ENCODE measurements around the gene RPL27. TPM values are rescaled to one million over a fixed set of nuclear protein-coding genes. Genes with fewer than 3 reads are reported as not detected.

The RPL27 gene
- total and polyA plus RNA-seq, 2 of the 8 experiments (the other 6 are each of a cell fraction or from before 2014, with no cell fraction given): 1,415 to 3,779 TPM

DNA sequence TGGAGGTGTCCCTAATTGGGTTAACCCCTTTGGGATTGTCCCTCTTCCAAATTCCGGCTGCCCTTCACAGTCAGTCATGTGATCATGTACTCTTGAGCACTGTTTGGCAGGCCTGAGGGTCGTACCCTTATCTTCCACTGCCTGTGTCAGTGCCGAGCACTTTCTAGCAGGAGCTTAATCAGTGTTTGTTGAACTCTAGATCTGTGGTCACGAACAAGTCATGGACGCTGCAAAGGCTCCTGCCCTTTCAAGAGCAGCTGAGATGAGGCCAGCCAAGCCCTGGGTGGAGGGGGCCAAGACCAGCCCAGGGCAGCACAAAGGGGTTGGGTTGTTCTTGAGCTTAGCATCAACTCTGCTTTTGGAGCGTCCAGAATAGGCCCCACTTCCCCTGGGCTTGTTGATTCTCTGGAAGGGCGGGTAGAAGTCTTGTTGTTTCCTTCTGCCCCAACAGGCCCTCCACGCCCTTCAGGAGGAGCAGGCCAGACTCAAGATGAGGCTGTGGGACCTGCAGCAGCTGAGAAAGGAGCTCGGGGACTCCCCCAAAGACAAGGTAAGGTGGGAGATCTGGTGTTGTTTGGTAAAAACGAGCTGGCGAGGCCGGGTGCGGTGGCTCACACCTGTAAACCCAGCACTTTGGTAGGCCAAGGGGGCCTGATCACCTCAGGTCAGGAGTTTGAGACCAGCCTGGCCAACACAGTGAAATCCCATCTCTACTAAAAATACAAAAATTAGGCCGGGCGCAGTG, 13.7 kb downstream of the RPL27 start:
- H2BK20ac ChIP-seq (ENCODE audit: low read length): no peak overlapping the region
- no peaks in the 10 kb centered on the region for H3K27me3 ChIP-seq (replicated peaks in 1 of 4; ENCODE audit: control insufficient read depth in 3 of 4, extremely low read depth in 1 of 4, insufficient read depth in 3 of 4, low read length in 3 of 4)
- no peak overlapping the region for H4K5ac ChIP-seq (ENCODE audit: insufficient read length, low read depth, low read length)
- no peak overlapping the region for H3K4me2 ChIP-seq (ENCODE audit: insufficient read depth in 1 of 2, low read depth in 2 of 2, low read length in 2 of 2)
- FAIRE-seq: no peak
- ChIA-PET CTCF (ENCODE audit: partially characterized antibody) (interaction anchor here (0.6 to 1.9 kb wide), 5 partner anchors 10 to 834 kb away, joined by 3 to 6 read pairs (median 3); partner anchors contain the start of genes RPL27 and VAT1), POLR2A (ENCODE audit: partially characterized antibody) (interaction anchor here (0.6 to 7.5 kb wide), 11 partner anchors 7 to 356 kb away, joined by 3 to 104 read pairs (median 3); partner anchors contain the start of genes IFI35, RPL27 and VAT1)
- H3K56ac ChIP-seq (replicated peaks; ENCODE audit: insufficient read length, low read depth, low read length): no peak overlapping the region
- H3K18ac ChIP-seq (ENCODE audit: extremely low read depth, low read length): no peak overlapping the region
- H3K9me3 ChIP-seq (ENCODE audit: insufficient read depth in 2 of 2, low read depth in 1 of 2, low read length in 1 of 2): no peaks in the 10 kb centered on the region
- WGBS, 2 experiments (ENCODE audit: extremely low coverage in 1 of 2, insufficient coverage in 1 of 2, insufficient read length in 1 of 2, insufficient replicate concordance in 2 of 2, low coverage in 1 of 2, low lambda C conversion rate in 2 of 2, missing lambda C conversion rate in 1 of 2): 92% methylated on average over 15 of the region's 15 CpGs; no CpG with 5 or more reads in 1 of the 2 experiments
- no peak overlapping the region for H3K4ac ChIP-seq (replicated peaks; ENCODE audit: insufficient read length, low read depth, low read length)
- no peak for DNase-seq (ENCODE audit: low read depth in 1 of 2, low spot score in 2 of 2)
- H2AK5ac ChIP-seq (ENCODE audit: low read depth, low read length): no peak overlapping the region
- H4K91ac ChIP-seq (replicated peaks; ENCODE audit: insufficient read length, low read length): no peak overlapping the region
- H2BK5ac ChIP-seq (ENCODE audit: low read depth, low read length): no peak overlapping the region
- no peak overlapping the region for H3K4me3 ChIP-seq (ENCODE audit: extremely low read depth in 1 of 4, insufficient read depth in 2 of 4, low read depth in 3 of 4, low read length in 4 of 4)
- no peak overlapping the region for H3K9ac ChIP-seq (replicated peaks in 1 of 4; ENCODE audit: extremely low read depth in 1 of 4, low read depth in 3 of 4, low read length in 3 of 4)
- peaks cover 0 to 20% (median 5%) of the 10 kb centered on the region in 4 experiments; a peak in 6 of 8 replicates for H3K36me3 ChIP-seq (ENCODE audit: control insufficient read depth in 2 of 4, insufficient read depth in 4 of 4, low read length in 3 of 4)
- no peaks in the 10 kb centered on the region; the same call in 1 of the 2 replicates for H3K23me2 ChIP-seq (ENCODE audit: low read depth, low read length)
- 0 out of 2 replicates have a peak, but pooled peaks cover 6% of the 10 kb centered on the region for H3K79me1 ChIP-seq (ENCODE audit: low read depth, low read length)
- H3K14ac ChIP-seq (ENCODE audit: insufficient read length): no peak overlapping the region
- H3K4me1 ChIP-seq (replicated peaks in 1 of 4; ENCODE audit: control insufficient read depth in 3 of 4, insufficient read depth in 4 of 4, low read length in 3 of 4): peaks cover 3 to 10% (median 4%) of the 10 kb centered on the region in 4 experiments
- no peak overlapping the region for H2BK15ac ChIP-seq (ENCODE audit: low read length)
- no peak overlapping the region for H3K23ac ChIP-seq (ENCODE audit: insufficient read length)
- no peak overlapping the region for H3K27ac ChIP-seq (ENCODE audit: low read depth, low read length)
- no peak overlapping the region for H2AFZ ChIP-seq (ENCODE audit: low read length)
- H2BK12ac ChIP-seq (ENCODE audit: low read depth, low read length): no peak overlapping the region
- no peak overlapping the region for H2BK120ac ChIP-seq (replicated peaks; ENCODE audit: low read depth, low read length)
- peaks cover 4 to 5% of the 10 kb centered on the region in 2 experiments for H4K20me1 ChIP-seq (replicated peaks in 1 of 2; ENCODE audit: control insufficient read depth in 1 of 2, insufficient read depth in 2 of 2, low read length in 2 of 2)
- H4K8ac ChIP-seq (ENCODE audit: extremely low read depth, insufficient read depth, low read length): no peak overlapping the region; the same call in 1 of the 2 replicates
- H3K79me2 ChIP-seq (ENCODE audit: control insufficient read depth in 1 of 2, insufficient read depth in 2 of 2, low read length in 2 of 2): no peaks in the 10 kb centered on the region
- TF ChIP-seq, protein P1, sequence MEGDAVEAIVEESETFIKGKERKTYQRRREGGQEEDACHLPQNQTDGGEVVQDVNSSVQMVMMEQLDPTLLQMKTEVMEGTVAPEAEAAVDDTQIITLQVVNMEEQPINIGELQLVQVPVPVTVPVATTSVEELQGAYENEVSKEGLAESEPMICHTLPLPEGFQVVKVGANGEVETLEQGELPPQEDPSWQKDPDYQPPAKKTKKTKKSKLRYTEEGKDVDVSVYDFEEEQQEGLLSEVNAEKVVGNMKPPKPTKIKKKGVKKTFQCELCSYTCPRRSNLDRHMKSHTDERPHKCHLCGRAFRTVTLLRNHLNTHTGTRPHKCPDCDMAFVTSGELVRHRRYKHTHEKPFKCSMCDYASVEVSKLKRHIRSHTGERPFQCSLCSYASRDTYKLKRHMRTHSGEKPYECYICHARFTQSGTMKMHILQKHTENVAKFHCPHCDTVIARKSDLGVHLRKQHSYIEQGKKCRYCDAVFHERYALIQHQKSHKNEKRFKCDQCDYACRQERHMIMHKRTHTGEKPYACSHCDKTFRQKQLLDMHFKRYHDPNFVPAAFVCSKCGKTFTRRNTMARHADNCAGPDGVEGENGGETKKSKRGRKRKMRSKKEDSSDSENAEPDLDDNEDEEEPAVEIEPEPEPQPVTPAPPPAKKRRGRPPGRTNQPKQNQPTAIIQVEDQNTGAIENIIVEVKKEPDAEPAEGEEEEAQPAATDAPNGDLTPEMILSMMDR (IDR thresholded peaks at IDR 0.05; ENCODE audit: control extremely low read depth in 1 of 3, insufficient read depth in 1 of 3, low read depth in 1 of 3, low read length in 3 of 3): no peak
- TF ChIP-seq SIX5 (IDR thresholded peaks at IDR 0.05; ENCODE audit: low read depth, low read length): no peak
- no peak for TF ChIP-seq BCL11A (IDR thresholded peaks at IDR 0.05; ENCODE audit: low read depth in 2 of 2, low read length in 2 of 2)
- no peak for TF ChIP-seq CHD2 (IDR thresholded peaks at IDR 0.05; ENCODE audit: low read length)
- no peak for TF ChIP-seq CBX5 (IDR thresholded peaks at IDR 0.05; ENCODE audit: low read depth, low read length)
- no peak for TF ChIP-seq JUND (IDR thresholded peaks at IDR 0.05; ENCODE audit: low read length)
- no peak for TF ChIP-seq HDAC2 (IDR thresholded peaks at IDR 0.05; ENCODE audit: borderline replicate concordance in 1 of 2, low read depth in 2 of 2, low read length in 2 of 2)
- TF ChIP-seq ZNF274 (IDR thresholded peaks at IDR 0.05; ENCODE audit: borderline replicate concordance, extremely low read depth, low read length): no peak
- TF ChIP-seq RNF2 (IDR thresholded peaks at IDR 0.05; ENCODE audit: borderline replicate concordance, low read depth, low read length, missing control alignments, poor library complexity, severe bottlenecking): no peak

Measured in H1 (cell line).